Neural cell (in vitro differentiated cells): ENCODE measurements around the gene ORC5. TPM values are rescaled to one million over a fixed set of nuclear protein-coding genes. Genes with fewer than 3 reads are reported as not detected.

Experiments used
- H2AFZ ChIP-seq: fragments of 200-600, 300-800 bp; sonication (generic), shearing (Covaris generic); 2 replicates; pipeline ENCODE4 v1.6.0; 2014; ENCODE audit warnings: low read depth, mild to moderate bottlenecking, antibody characterized with exemption, low read length, moderate library complexity
- H3F3A ChIP-seq: fragments of 200-600 bp; shearing (Covaris generic); 2 replicates; pipeline ENCODE4 v1.6.1; 2016; ENCODE audit warnings: mild to moderate bottlenecking, moderate library complexity, mixed read lengths, antibody characterized with exemption, low read length; ENCODE audit not compliant: insufficient read depth, poor library complexity, severe bottlenecking
- H3K27ac ChIP-seq: fragments of 200-600, 300-800 bp; sonication (generic), shearing (Covaris generic); 2 replicates; pipeline ENCODE4 v1.5.1; 2014; ENCODE audit warnings: mild to moderate bottlenecking, low read length, moderate library complexity
- H3K27me3 ChIP-seq: fragments of 300-800, 200-600 bp; sonication (generic), shearing (Covaris generic); 2 replicates; pipeline ENCODE4 v1.6.0; 2014; ENCODE audit warnings: mild to moderate bottlenecking, low read depth, low read length, moderate library complexity; ENCODE audit not compliant: insufficient read depth
- H3K36me3 ChIP-seq: fragments of 300-800, 200-600 bp; sonication (generic), shearing (Covaris generic); 2 replicates; pipeline ENCODE4 v1.5.1; 2014; ENCODE audit warnings: mild to moderate bottlenecking, antibody characterized with exemption, low read length, moderate library complexity; ENCODE audit not compliant: insufficient read depth
- H3K4me2 ChIP-seq: fragments of 300-800, 200-600 bp; sonication (generic), shearing (Covaris generic); 2 replicates; pipeline ENCODE4 v1.6.0; 2014; ENCODE audit warnings: mild to moderate bottlenecking, low read length
- H3K4me3 ChIP-seq: fragments of 300-800, 200-600 bp; sonication (generic), shearing (Covaris generic); 2 replicates; pipeline ENCODE4 v1.5.1; 2014; ENCODE audit warnings: mild to moderate bottlenecking, low read length, moderate library complexity
- H3K79me2 ChIP-seq: fragments of 200-600 bp; shearing (Covaris generic); replicated peaks from 2 replicates; pipeline ENCODE4 v1.6.0; 2014; ENCODE audit warnings: mild to moderate bottlenecking, low read length, moderate library complexity; ENCODE audit not compliant: insufficient read depth
- H3K9ac ChIP-seq: fragments of 300-800, 200-600 bp; sonication (generic), shearing (Covaris generic); 2 replicates; pipeline ENCODE4 v1.6.1; 2016; ENCODE audit warnings: mild to moderate bottlenecking, low read length, mixed read lengths
- H3K9me2 ChIP-seq: fragments of 200-600 bp; shearing (Covaris generic); 2 replicates; pipeline ENCODE4 v1.6.1; 2016; ENCODE audit warnings: mild to moderate bottlenecking, low read length, mixed read lengths; ENCODE audit not compliant: insufficient read depth
- H3K9me3 ChIP-seq: fragments of 200-600, 300-800 bp; sonication (generic), shearing (Covaris generic); 2 replicates; pipeline ENCODE4 v1.6.1; 2016; ENCODE audit warnings: mild to moderate bottlenecking, mixed run types, low read length, moderate library complexity, mixed read lengths
- H4K20me1 ChIP-seq: fragments of 200-600 bp; shearing (Covaris generic); 2 replicates; pipeline ENCODE4 v1.6.1; 2016; ENCODE audit warnings: mild to moderate bottlenecking, mixed run types; ENCODE audit not compliant: insufficient read depth
- CTCF ChIP-seq: fragments of 450-650 bp; IDR thresholded peaks from 2 replicates; pipeline ENCODE4 v1.5.1; 2014; ENCODE audit warnings: antibody characterized with exemption, mild to moderate bottlenecking, moderate library complexity; ENCODE audit not compliant: poor library complexity, severe bottlenecking
- EP300 ChIP-seq: fragments of 450-650 bp; conservative IDR thresholded peaks from 2 replicates; pipeline ENCODE4 v1.6.1; 2014; ENCODE audit warnings: antibody characterized with exemption, mild to moderate bottlenecking, moderate library complexity; ENCODE audit not compliant: poor library complexity, severe bottlenecking
- EZH2 ChIP-seq: fragments of 200-600, 300-800 bp; shearing (Covaris generic), sonication (generic); IDR thresholded peaks from 2 replicates; pipeline ENCODE4 v1.6.1; 2014; ENCODE audit warnings: antibody characterized with exemption, low read length, borderline replicate concordance, mild to moderate bottlenecking; ENCODE audit not compliant: insufficient read depth, poor library complexity, severe bottlenecking
- MXI1 ChIP-seq: fragments of 450-650 bp; conservative IDR thresholded peaks from 2 replicates; pipeline ENCODE4 v1.6.1; 2014; ENCODE audit warnings: antibody characterized with exemption, mild to moderate bottlenecking; ENCODE audit not compliant: poor library complexity, severe bottlenecking
- POLR2AphosphoS5 ChIP-seq: IDR thresholded peaks from 2 replicates; pipeline ENCODE4 v1.6.1; 2012
- RAD21 ChIP-seq: fragments of 450-650 bp; conservative IDR thresholded peaks from 2 replicates; pipeline ENCODE4 v1.6.1; 2014; ENCODE audit warnings: antibody characterized with exemption, mild to moderate bottlenecking, moderate library complexity
- REST ChIP-seq: IDR thresholded peaks from 2 replicates; pipeline ENCODE4 v1.6.1; 2012; ENCODE audit warnings: borderline replicate concordance
- SMC3 ChIP-seq: fragments of 450-650 bp; conservative IDR thresholded peaks from 2 replicates; pipeline ENCODE4 v1.6.1; 2014; ENCODE audit warnings: antibody characterized with exemption, mild to moderate bottlenecking, moderate library complexity; ENCODE audit not compliant: poor library complexity
- TAF1 ChIP-seq: IDR thresholded peaks from 2 replicates; pipeline ENCODE4 v1.6.1; 2012; ENCODE audit warnings: low read depth
- polyA plus RNA-seq: library from polyadenylated mRNA; depleted of rRNA; stranded (reverse); fragments of >200 nt; gene quantifications from 2 replicates; pipeline ENCODE4 v1.2.3, GENCODE V29; 2014

Gene ORC5
- polyA plus RNA-seq, 1 donor from 2014 or later, result 23.4 TPM

- Histone ChIP-seq H3K4me3 (no peak overlapping the region), H3F3A (no peaks in the 10 kb centered on the region), H2AFZ (no peak overlapping the region), H3K27me3 (no peaks in the 10 kb centered on the region), H3K9me2 (no peaks in the 10 kb centered on the region), H3K9me3 (no peaks in the 10 kb centered on the region), H3K27ac (no peak overlapping the region), H3K79me2 (no peaks in the 10 kb centered on the region), H4K20me1 (no peaks in the 10 kb centered on the region), H3K36me3 (no peaks in the 10 kb centered on the region), H3K9ac (no peak overlapping the region), H3K4me2 (no peak overlapping the region)
- TF ChIP-seq POLR2AphosphoS5, result no peak
- no peak for TF ChIP-seq SMC3
- no peak for TF ChIP-seq REST
- no peak for TF ChIP-seq MXI1
- TF ChIP-seq EZH2, result no peak
Observed at GRCh38 chr7:104130726-104131125, 77.1 kb downstream of the ORC5 start.

GRCh38 chr7:104127204-104127603 lies 80.6 kb downstream of the ORC5 start:
- Histone ChIP-seq H3K9me2 (no peaks in the 10 kb centered on the region), H3K4me2 (no peak overlapping the region), H3K27ac (no peak overlapping the region), H3K4me3 (no peak overlapping the region), H3K36me3 (no peaks in the 10 kb centered on the region), H4K20me1 (no peaks in the 10 kb centered on the region), H3F3A (no peaks in the 10 kb centered on the region), H3K9ac (no peak overlapping the region), H3K27me3 (no peaks in the 10 kb centered on the region), H2AFZ (no peak overlapping the region), H3K79me2 (no peaks in the 10 kb centered on the region), H3K9me3 (no peaks in the 10 kb centered on the region)
- TF ChIP-seq SMC3 (no peak), POLR2AphosphoS5 (no peak), REST (no peak), MXI1 (no peak), EP300 (no peak), CTCF (no peak), EZH2 (no peak), TAF1 (no peak), RAD21 (no peak)
